ENCODE measurements around the gene ZBTB26. TPM values are rescaled to one million over a fixed set of nuclear protein-coding genes. Genes with fewer than 3 reads are reported as not detected.
"Not testable (repeated sequence)": the region's sequence is repeated elsewhere in the genome, so short reads cannot be mapped to it uniquely, and the experiment has no call there.

Gene ZBTB26
- total RNA-seq, 2 experiments from 2014 or later = 5.7 to 6.4 TPM

DNA sequence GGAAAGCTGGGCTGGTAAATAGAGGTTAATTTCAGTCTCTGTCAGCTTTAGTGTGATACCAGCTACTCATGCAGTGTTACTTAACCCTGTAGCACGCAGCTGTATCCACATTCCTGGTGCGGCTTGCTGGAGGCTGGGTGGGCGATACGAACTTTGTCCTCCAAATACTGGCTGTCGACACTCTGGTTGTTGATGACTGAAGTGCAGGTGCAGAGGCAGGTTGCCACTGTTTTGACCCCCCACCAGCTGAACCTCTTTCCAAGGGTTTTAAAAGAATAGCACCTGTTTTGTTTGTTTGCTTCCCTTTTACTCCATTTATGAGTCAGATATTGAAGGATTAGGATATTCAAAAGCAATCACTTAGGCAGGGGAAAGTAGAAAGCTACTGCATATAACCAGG is 5.2 kb upstream of the ZBTB26 start:
- ChIA-PET CTCF (no interaction called here), POLR2A (no interaction called here)

DNA sequence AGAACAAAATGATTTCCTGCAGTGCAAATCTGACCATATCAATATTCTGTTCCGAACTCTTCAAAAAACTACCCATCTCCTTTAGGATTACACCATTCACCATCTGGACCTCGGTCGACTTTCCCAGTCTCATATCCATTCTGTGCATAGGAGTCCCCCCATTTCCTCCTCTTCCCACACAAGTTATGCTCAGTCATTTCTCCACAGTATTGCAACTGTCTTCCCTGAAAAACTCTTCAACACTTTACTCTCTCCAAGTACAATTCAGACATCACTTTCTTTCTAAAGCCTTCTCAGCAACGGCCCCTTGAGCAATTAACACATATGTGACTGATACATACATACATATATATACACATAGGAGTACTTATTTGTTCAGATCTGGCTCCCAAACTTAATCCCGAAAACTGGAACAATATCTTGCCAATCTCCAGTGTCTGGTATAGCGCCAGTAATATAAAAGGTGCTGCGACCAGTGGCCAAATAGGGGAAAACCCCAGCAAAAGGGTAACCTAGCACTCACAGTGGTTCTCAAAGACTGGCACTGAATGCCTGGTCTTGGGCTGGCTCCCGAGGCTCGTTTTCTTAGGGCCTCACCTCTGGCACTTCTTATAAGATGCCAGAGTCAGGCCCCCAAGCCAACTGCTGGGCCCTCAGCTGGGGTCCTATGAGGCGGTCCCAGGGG is 629 bp downstream of the ZBTB26 start:
- CTCF ChIA-PET = interaction anchor here (1.4 to 2.2 kb wide), 2 partner anchors 10 to 18 kb away, joined by 9 read pairs; partner anchors contain the start of genes RABGAP1 and ZBTB6
- POLR2A ChIA-PET = interaction anchor here (0.8 to 2.3 kb wide), 4 partner anchors 10 to 33 kb away, joined by 3 to 23 read pairs (median 9); partner anchors contain the start of genes RABGAP1 and ZBTB6

DNA sequence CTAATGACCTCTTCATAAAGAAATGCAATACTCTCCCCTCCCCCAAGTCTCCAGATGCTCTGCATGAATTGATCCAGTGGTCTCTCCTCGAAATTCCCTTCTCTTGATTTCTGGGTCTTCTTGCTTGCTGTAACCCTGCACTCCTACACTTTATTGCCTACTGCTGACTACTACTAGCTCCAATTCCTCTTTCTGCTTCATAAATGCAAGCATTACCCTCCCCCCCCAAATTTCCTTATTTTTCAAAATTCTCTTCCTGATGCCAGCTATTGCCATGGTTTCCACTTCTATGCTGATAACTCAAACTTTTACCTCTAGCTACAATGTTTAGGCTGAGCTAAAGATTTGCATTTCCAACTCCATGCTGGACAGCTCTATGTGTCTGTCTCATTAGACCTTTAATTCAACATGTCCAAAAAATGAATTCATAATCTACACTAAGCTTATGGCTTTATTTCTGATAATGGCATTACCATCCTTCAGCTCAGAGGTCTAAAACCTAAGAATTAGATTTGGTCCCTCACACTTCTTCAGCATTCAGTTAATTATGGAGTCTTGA is 1.4 kb downstream of the ZBTB26 start:
- ChIA-PET POLR2A (interaction anchor here (2.3 kb wide), 1 partner anchor 11 kb away, joined by 23 read pairs; the partner anchor contains the start of gene RABGAP1), CTCF (no interaction called here)

DNA sequence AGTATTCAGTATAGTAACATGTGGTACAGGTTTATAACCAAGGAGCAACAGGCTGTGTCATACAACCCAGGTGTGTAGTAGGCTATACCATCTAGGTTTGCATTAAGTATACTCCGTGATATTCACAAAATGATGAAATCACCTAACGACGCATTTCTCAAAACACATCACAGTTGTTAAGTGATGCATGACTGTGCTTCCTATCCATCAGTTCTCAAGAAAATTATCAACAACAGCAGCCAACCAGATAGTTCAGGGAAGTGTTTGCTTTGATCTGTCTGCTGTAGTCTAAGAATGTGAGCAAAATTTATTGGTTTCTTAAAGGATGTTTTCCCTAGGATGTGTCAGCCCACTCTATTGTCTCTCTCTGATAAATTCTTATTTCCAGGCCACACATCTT is 7.4 kb downstream of the ZBTB26 start:
- CTCF ChIA-PET = interaction anchor here (0.6 kb wide), 2 partner anchors 16 to 244 kb away, joined by 3 read pairs; no protein-coding TSS in a partner anchor

DNA sequence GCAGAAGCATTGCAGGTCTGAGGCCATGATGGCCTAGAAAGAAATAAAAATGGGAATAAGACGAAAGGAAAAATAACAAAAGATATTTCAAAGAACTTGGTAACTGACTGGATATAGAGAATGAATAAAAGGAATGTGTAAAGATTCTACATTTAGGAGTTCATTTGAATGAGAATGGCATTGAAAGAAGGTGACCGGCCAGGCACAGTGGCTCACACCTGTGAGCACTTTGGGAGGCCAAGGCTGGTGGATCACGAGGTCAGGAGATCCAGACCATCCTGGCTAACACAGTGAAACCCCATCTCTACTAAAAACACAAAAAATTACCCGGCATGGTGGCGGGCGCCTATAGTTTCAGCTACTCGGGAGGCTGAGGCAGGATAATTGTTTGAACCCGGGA is 8.6 kb downstream of the ZBTB26 start:
- CTCF ChIA-PET = no interaction called here
- POLR2A ChIA-PET = no interaction called here

More for the DNA sequence above, 7.4 kb downstream of the ZBTB26 start:
- POLR2A ChIA-PET = no interaction called here

DNA sequence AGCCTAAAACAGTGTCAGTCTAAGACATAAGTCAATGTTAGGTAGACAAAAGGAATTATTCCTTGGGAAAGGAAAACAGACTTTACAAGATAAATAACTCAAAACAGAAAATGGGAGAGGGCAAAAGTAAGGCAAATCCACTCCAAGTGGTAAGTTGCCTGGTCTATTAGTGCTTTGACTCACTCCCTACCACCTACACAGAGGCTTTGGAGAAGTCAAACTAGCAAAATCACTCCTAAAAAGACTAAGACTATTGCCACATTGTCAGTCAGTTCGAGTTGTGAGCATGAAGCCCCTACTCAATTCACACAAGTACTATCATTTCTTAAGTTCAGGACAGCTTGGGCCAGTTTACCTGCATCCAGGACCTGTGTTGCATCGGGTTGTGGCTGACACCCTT is 13.0 kb downstream of the ZBTB26 start:
- POLR2A ChIA-PET = no interaction called here
- CTCF ChIA-PET = no interaction called here

DNA sequence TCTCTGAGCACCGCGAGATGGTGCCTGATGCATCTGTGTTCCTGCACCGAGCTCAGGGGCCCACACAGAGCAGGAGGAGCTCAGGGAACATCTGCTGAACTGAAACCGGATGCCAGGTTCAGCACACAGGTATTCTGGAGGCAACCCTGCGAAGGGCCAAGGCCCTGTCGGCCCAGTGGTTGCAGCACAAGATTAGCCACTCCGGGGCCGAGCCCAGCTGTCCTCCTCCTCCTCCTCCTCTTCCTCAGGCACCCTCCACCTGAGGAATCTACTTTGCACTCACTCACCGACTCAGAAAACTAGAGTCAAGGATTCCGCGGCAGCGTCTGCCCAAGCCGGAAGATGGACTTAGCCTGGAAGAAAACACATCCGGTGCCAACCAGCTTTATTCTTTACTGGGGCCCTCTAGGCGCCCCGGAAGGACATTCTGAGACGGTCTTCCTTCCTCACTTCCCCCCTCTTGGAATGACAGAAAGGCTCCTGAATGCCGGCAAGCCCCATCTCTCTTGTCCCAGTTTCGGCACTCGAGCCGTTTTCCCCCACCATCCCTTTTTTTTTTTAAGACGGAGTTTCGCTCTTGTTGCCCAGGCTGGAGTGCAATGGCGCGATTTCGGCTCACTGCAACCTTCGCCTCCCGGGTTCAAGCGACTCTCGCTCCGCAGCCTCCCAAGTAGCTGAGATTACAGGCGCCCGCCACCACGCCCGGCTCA is 18.2 kb downstream of the ZBTB26 start, which contains the start of gene ZBTB6:
Gene ZBTB6, minus strand, starts transcription at position 360 of the 710 bp plus-strand sequence. CDS start 1,251 bp downstream, outside the sequence.
- CTCF ChIA-PET = interaction anchor here (0.7 to 3.1 kb wide), 5 partner anchors 11 to 85 kb away, joined by 3 to 17 read pairs (median 4); partner anchors contain the start of genes PDCL and ZBTB26
- POLR2A ChIA-PET = interaction anchor here (0.6 to 2.1 kb wide), 7 partner anchors 9 to 76 kb away, joined by 3 to 15 read pairs (median 3); partner anchors contain the start of genes RABGAP1, RC3H2 and ZBTB26

DNA sequence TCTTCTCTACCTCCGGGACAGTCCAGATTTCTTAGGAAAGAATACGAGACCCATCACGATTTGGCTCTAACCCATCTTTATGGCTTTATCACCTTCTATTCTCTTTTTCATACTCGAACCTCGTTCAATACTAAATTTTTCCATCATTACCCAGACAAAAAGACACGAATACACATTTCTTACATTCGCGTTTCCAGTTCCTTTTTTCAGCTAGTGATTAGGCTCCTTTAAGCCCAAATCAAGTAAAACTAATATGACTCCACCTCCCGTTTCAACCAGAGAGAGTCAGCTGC is 18.7 kb downstream of the ZBTB26 start:
- POLR2A ChIA-PET = interaction anchor here (0.6 to 2.1 kb wide), 7 partner anchors 9 to 77 kb away, joined by 3 to 15 read pairs (median 3); partner anchors contain the start of genes RABGAP1, RC3H2 and ZBTB26
- CTCF ChIA-PET = interaction anchor here (0.7 to 3.1 kb wide), 5 partner anchors 10 to 84 kb away, joined by 3 to 17 read pairs (median 4); partner anchors contain the start of genes PDCL and ZBTB26

DNA sequence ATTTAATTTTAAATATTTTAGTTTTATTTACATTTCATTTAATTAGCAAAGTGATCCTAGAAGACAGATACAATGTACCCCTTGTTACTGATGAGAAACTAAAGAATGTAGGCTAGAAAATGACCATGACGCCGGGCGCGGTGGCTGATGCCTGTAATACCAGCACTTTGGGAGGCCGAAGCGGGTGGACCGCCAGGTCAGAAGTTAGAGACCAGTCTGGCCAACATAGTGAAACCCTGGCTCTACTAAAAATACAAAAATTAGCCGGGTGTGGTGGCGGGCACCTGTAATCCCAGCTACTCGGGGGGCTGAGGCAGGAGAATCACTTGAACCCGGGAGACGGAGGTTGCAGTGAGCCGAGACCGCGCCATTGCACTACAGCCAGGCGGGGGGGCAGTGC is 25.2 kb downstream of the ZBTB26 start:
- CTCF ChIA-PET, POLR2A ChIA-PET: not testable (repeated sequence)

DNA sequence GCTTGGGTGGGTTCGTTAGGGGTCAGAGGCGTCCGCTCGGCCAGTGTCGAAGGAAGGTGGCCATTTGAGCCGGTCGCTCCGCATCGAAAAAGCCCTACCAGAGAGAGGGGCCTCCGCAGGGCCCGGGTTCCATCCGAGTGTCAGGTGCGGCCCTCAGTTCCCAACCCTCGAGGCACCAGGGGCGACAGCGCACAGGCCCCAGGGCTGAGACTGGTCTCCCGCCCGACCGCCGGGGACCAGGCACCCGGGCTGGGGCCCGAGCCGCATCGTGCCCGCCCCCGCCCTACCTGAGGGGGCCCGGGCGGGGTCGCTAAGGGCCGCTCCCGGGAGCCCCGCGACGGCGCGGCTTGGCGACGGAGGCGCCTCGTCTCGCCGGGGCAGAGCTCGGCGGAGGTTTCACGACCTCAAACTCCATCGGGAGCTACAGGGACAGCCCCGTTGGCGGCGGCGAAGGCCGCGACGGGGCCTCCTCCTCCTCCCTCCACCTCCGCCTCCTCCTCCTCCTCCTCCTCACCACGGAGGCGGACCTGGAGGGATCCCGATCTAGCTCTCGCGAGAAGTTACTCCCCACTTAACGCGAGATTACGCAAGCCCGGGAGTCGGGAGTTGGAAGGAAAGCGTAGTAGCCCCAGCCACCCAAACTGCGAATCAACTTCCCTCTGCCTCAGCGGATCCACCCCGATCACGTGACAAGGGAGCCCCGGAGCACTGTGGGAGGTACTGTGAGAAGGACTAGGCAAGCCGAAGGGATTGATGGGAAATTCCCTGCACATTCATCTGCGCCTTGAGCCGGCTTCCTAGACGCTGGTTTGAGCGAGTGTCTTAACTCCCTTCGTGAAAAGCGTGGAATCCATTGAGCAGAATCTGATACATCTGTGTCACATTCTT is 26.2 kb downstream of the ZBTB26 start, which contains the start of gene RC3H2:
Gene RC3H2, minus strand, starts transcription at position 537 of the 888 bp plus-strand sequence. CDS start 7,850 bp downstream, outside the sequence.
- POLR2A ChIA-PET = interaction anchor here (0.6 to 2.9 kb wide), 4 partner anchors 8 to 86 kb away, joined by 3 to 13 read pairs (median 4); partner anchors contain the start of genes RABGAP1, ZBTB26 and ZBTB6
- CTCF ChIA-PET = interaction anchor here (0.6 kb wide), 1 partner anchor 52 kb away, joined by 3 read pairs; no protein-coding TSS in a partner anchor

DNA sequence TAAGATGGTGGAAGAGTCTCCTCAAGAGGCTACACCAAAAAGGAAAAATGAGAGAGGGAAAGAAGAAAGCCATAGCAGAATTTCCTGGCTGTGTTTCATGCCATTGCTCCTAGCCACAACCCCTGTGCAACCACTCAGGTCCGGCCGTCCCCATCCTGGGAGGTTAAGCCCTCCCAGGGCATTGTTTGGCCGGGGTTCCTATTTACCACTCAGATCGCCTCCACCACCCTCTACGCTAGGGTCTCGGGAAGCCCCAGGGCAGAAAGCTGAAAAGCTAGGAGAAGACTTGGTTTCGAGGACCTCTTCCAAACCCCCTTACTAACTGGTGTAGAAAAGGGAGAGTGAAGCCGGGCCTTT is 26.9 kb downstream of the ZBTB26 start:
- ChIA-PET POLR2A (interaction anchor here (0.6 to 2.9 kb wide), 4 partner anchors 9 to 1510 kb away, joined by 3 to 13 read pairs (median 4); partner anchors contain the start of genes RABGAP1 and ZBTB6), CTCF (no interaction called here)

DNA sequence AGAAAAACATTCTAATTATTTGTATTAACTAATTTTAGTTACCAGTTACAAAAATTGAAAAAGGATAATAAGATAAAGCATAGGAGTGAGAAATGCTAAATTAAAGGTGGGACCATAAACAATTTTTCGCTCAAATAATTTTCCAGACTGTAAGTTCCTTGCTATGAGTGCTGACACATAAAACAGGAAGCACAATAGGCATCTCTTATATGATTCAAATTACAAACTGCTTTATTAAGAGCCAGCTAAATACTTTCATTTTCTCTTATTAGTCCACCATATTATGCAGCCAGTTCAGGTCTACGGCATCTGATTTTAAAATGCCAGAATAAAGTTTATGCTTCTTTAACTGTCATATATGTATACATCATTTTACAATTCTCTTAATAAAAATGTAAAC is 30.5 kb downstream of the ZBTB26 start:
- POLR2A ChIA-PET = interaction anchor here (0.5 to 1.0 kb wide), 2 partner anchors 40 to 53 kb away, joined by 4 to 9 read pairs; partner anchors contain the start of gene RABGAP1
- CTCF ChIA-PET = interaction anchor here (0.7 to 3.9 kb wide), 2 partner anchors 12 to 19 kb away, joined by 3 to 17 read pairs; partner anchors contain the start of gene ZBTB6

DNA sequence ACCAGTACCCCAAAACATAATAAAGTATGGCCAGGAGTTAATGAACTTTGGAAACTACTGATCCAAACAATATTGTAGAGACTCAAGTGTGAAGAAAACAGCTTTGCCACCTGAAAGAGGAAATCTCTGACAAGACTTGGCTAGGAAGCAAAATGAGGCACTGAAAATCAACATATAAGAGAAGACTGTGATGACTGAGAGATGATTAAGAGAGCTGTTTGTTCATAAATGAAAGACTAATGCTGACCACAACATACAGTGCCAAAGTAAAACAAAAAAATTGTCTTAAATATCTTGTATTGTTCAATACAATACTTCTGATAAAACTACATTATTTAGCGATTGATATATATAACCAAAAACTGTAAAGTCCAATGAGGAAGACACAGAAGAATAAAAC is 33.3 kb downstream of the ZBTB26 start:
- ChIA-PET POLR2A (interaction anchor here (0.6 to 1.4 kb wide), 2 partner anchors 15 to 33 kb away, joined by 3 read pairs; partner anchors contain the start of gene ZBTB26), CTCF (interaction anchor here (0.6 kb wide), 1 partner anchor 631 kb away, joined by 3 read pairs; no protein-coding TSS in a partner anchor)

DNA sequence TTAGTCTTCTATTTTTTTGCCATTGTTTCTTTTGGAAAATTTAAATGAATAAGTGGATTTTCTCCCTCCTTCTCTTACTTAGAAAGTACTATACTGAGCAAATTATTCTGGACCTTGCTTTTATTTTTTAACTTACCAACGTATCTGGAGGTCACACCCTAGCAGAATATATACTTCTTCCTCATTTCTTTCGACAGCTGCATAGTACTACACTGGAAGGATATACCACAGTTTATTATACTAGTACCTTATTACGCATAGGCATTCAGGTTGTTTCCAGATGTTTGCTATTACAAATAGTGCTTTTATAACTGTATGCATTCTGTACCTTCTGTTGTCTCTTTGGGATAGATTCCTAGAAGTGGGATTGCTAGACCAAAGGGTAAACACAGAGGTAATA is 42.8 kb downstream of the ZBTB26 start:
- ChIA-PET POLR2A (no interaction called here), CTCF (no interaction called here)

DNA sequence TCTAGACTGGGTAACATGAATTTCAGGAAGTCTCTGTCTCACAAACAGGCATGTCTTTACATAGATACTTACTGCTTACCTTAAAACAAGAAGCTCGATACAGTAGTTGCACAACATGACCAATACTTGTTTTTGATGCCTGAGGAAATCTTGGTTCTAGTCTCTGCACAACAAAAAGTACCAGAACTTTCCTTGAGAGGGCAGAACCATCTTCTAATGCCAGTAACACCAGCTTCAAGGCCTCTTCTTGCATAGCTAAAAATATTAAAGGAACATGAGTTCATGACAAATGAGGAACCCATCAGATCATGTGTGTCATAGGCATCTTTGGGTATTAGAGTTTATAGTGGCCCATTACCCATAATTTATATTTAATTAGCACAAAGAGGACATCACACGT is 48.2 kb downstream of the ZBTB26 start:
- ChIA-PET POLR2A (no interaction called here), CTCF (no interaction called here)

DNA sequence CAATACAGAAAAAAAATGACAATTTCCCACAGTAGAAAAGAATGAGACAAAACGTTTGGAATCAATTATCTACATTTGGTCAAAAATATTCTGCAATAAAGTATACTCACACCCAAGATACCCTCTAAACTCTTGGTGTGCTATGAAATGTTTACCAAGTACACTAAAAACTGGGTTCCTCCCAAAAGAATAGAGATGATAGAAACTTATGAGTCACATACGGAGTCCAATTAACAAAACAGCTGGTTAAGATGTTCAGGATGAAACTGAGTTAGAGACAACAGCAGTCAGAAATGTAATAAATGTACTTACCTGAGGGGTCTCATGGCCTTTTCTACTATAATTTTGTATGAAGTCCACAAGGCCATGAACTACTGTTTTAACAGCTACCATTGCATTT is 51.9 kb downstream of the ZBTB26 start:
- CTCF ChIA-PET = no interaction called here
- POLR2A ChIA-PET = no interaction called here

DNA sequence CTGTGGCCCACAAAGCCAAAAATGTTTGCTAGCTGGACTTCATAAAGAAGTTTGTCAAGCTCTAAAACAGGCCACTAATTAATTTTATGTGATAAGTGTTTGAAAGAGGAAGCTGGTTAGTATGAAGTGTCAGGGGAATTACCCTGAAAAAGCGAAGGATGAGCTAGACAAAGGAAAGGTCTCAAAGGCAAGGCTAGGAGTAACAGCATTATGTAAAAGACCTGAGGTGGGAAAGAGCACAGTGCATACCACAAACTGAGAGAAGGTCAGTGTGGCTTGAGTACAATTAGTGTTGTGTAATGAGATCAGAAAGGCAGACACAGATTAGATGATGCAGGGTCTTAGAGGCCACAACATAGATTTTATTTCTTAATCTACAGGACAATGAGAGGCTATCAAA is 55.8 kb downstream of the ZBTB26 start:
- CTCF ChIA-PET = no interaction called here

DNA sequence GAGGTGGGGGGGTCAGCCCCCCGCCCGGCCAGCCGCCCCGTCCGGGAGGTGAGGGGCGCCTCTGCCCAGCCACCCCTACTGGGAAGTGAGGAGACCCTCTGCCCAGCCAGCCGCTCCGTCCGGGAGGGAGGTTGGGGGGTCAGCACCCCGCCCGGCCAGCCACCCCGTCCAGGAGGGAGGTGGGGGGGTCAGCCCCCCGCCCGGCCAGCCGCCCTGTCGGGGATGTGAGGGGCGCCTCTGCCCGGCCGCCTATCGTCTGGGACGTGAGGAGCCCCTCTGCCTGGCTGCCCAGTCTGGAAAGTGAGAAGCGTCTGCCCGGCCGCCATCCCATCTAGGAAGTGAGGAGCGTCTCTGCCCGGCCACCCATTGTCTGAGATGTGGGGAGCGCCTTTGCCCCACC is 64.0 kb downstream of the ZBTB26 start:
- CTCF ChIA-PET = not testable (repeated sequence)

More for the DNA sequence above, 55.8 kb downstream of the ZBTB26 start:
- POLR2A ChIA-PET = no interaction called here

DNA sequence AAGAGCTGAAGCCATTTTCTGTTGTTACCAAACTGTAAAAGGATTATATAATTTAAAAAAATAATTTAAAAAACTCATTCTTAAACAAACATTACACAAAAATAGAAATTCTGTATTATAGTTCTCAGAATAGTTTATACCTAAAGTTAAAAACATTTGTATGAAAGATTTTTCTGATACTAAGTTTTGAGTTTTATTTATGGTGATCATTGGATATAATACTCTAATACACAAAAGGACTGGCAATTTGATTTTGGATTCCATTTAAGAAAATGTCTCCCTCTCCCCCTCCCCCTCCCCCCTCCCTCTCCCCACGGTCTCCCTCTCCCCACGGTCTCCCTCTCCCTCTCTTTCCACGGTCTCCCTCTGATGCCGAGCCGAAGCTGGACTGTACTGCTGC is 65.2 kb downstream of the ZBTB26 start:
- ChIA-PET POLR2A (no interaction called here), CTCF (no interaction called here)

More for the DNA sequence above, 64.0 kb downstream of the ZBTB26 start:
- POLR2A ChIA-PET = not testable (repeated sequence)

Measured in activated CD8-positive, alpha-beta memory T cell treated with anti-CD3 and anti-CD28 coated beads for 36 hours (primary cell).